Caco-2 (cell line): ENCODE measurements around the gene IFNA16. TPM values are rescaled to one million over a fixed set of nuclear protein-coding genes. Genes with fewer than 3 reads are reported as not detected.
"Not testable (repeated sequence)": the region's sequence is repeated elsewhere in the genome, so short reads cannot be mapped to it uniquely, and the experiment has no call there.

Source experiments
- BruUV-seq: library from RNA; stranded (reverse); fragments of 400-500 nt; replicated peaks from 2 replicates; lab custom pipeline; 2021; lab: Mats Ljungman, UMichigan
- CTCF ChIA-PET: fragments of 300-600 bp; sonication (Branson Sonifier 250); formaldehyde crosslinking; loops from one replicate; lab custom pipeline; 2022; ENCODE audit warnings: antibody characterized with exemption; lab: Charles Lee
- POLR2A ChIA-PET: fragments of 300-600 bp; sonication (Branson Sonifier 250); formaldehyde crosslinking; loops from one replicate; lab custom pipeline; 2022; ENCODE audit warnings: antibody characterized with exemption; lab: Charles Lee
- DNase-seq, 2 experiments: peaks; one replicate each; pipeline versions ENCODE4 v3.0.0 to v3.0.0-alpha.2; 2020 to 2022
- H3K27me3 ChIP-seq: replicated peaks from 2 replicates; pipeline ENCODE4 v1.6.0; 2011; ENCODE audit warnings: low read length; ENCODE audit not compliant: control insufficient read depth, insufficient read depth
- H3K36me3 ChIP-seq: 2 replicates; pipeline ENCODE4 v1.5.1; 2011; ENCODE audit warnings: low read length; ENCODE audit not compliant: control insufficient read depth, insufficient read depth
- H3K4me1 ChIP-seq: fragments of 250-450 bp; sonication (Bioruptor Pico); 2 replicates; pipeline ENCODE4 v1.5.1; 2020; ENCODE audit warnings: mild to moderate bottlenecking
- H3K4me3 ChIP-seq: 2 replicates; pipeline ENCODE4 v1.5.1; 2011; ENCODE audit warnings: low read depth, mild to moderate bottlenecking, control low read depth, low read length
- H3K9me3 ChIP-seq: fragments of 250-450 bp; sonication (Bioruptor Pico); 2 replicates; pipeline ENCODE4 v1.5.1; 2020; ENCODE audit warnings: mild to moderate bottlenecking, moderate library complexity
- H3K27ac Mint-ChIP-seq: one replicate; pipeline ENCODE4 v1.8.0; 2022; ENCODE audit warnings: mixed read lengths; ENCODE audit not compliant: unreplicated experiment
- H3K27me3 Mint-ChIP-seq: one replicate; pipeline ENCODE4 v1.8.0; 2022; ENCODE audit warnings: mixed read lengths; ENCODE audit not compliant: insufficient read depth, unreplicated experiment
- H3K36me3 Mint-ChIP-seq: one replicate; pipeline ENCODE4 v1.8.0; 2022; ENCODE audit warnings: mild to moderate bottlenecking, mixed read lengths; ENCODE audit not compliant: insufficient read depth, unreplicated experiment
- H3K4me1 Mint-ChIP-seq: one replicate; pipeline ENCODE4 v1.8.0; 2022; ENCODE audit warnings: low read depth, mixed read lengths; ENCODE audit not compliant: unreplicated experiment
- H3K4me3 Mint-ChIP-seq: one replicate; pipeline ENCODE4 v1.8.0; 2022; ENCODE audit warnings: mild to moderate bottlenecking, moderate library complexity, mixed read lengths; ENCODE audit not compliant: unreplicated experiment
- H3K9me3 Mint-ChIP-seq: one replicate; pipeline ENCODE4 v1.8.0; 2022; ENCODE audit warnings: mixed read lengths; ENCODE audit not compliant: unreplicated experiment
- CTCF ChIP-seq, 2 experiments: fragments of 200-600 bp in 1 of 2; IDR thresholded peaks; 1 replicate in 1 of 2; 2 replicates in 1 of 2; pipeline versions ENCODE4 v1.5.1 to v1.8.0; 2011 to 2022; ENCODE audit warnings: antibody characterized with exemption in 1 of 2, control low read depth in 1 of 2, inconsistent platforms in 1 of 2, low read depth in 1 of 2, low read length in 1 of 2, mild to moderate bottlenecking in 1 of 2, moderate library complexity in 1 of 2; ENCODE audit not compliant: insufficient read depth in 1 of 2, severe bottlenecking in 1 of 2, unreplicated experiment in 1 of 2
- intact Hi-C: fragments of 100-400 bp; cut with micrococcal nuclease; formaldehyde crosslinking; loops from one replicate; pipeline ENCODE4 v1.10.0; 2022; ENCODE audit not compliant: unreplicated experiment
- total RNA-seq: library from RNA; stranded (reverse); gene quantifications from 2 replicates; pipeline ENCODE4 v1.2.3, GENCODE V29; 2022

IFNA16 gene
- total RNA-seq, 1 experiment from 2014 or later = not detected

- Mint-ChIP-seq H3K4me1 (no peaks in the 10 kb centered on the region), H3K9me3 (no peaks in the 10 kb centered on the region), H3K36me3 (no peaks in the 10 kb centered on the region), H3K4me3 (no peak overlapping the region), H3K27me3 (peaks cover 14% of the 10 kb centered on the region), H3K27ac (no peak overlapping the region)
- no peak overlapping the region for H3K4me3 ChIP-seq
- intact Hi-C loops = loop anchor here (10.0 kb wide), 1 partner anchor 244 kb away; no protein-coding TSS in a partner anchor
- ChIA-PET POLR2A (no interaction called here), CTCF (no interaction called here)
- H3K9me3 ChIP-seq = no peaks in the 10 kb centered on the region
- no peak for DNase-seq
- BruUV-seq = no TSS peak
- no peak for TF ChIP-seq CTCF (IDR thresholded peaks at IDR 0.05; ENCODE audit: insufficient read depth in 1 of 2, low read depth in 1 of 2, low read length in 1 of 2, severe bottlenecking in 1 of 2, unreplicated experiment in 1 of 2)
- no peaks in the 10 kb centered on the region for H3K36me3 ChIP-seq
- no peaks in the 10 kb centered on the region for H3K27me3 ChIP-seq
- H3K4me1 ChIP-seq = no peaks in the 10 kb centered on the region
Measured at GRCh38 chr9:21210311-21210710, 6.8 kb downstream of the IFNA16 start.

GRCh38 chr9:21207043-21207442 is 10.1 kb downstream of the IFNA16 start, which contains the start of gene IFNA10:
IFNA10 (minus strand) TSS chr9:21207143; CDS start chr9:21207097, 46 bp downstream.
- H3K4me3 ChIP-seq, CTCF ChIA-PET, H3K27me3 Mint-ChIP-seq, H3K9me3 ChIP-seq, H3K9me3 Mint-ChIP-seq, H3K36me3 Mint-ChIP-seq, H3K27ac Mint-ChIP-seq, H3K36me3 ChIP-seq, H3K27me3 ChIP-seq, DNase-seq, BruUV-seq, H3K4me1 ChIP-seq, POLR2A ChIA-PET, H3K4me1 Mint-ChIP-seq, H3K4me3 Mint-ChIP-seq: not testable (repeated sequence)
- intact Hi-C loops = loop anchor here (2.0 kb wide), 1 partner anchor 66 kb away; the partner anchor contains the start of gene IFNW1

GRCh38 chr9:21205204-21205603 is 11.9 kb downstream of the IFNA16 start:
- POLR2A ChIA-PET = no interaction called here
- no peak overlapping the region for H3K4me3 Mint-ChIP-seq
- H3K27me3 ChIP-seq = no peaks in the 10 kb centered on the region

GRCh38 chr9:21202105-21202504 is 15.0 kb downstream of the IFNA16 start, which contains the start of gene IFNA7:
IFNA7 (minus strand) TSS chr9:21202205; CDS start chr9:21202165, 40 bp downstream.
- H3K36me3 ChIP-seq, H3K4me3 Mint-ChIP-seq, H3K27me3 ChIP-seq, DNase-seq, H3K27me3 Mint-ChIP-seq, H3K4me1 ChIP-seq, H3K4me3 ChIP-seq, H3K36me3 Mint-ChIP-seq, H3K9me3 Mint-ChIP-seq, CTCF ChIA-PET, POLR2A ChIA-PET, H3K4me1 Mint-ChIP-seq, intact Hi-C loops, H3K9me3 ChIP-seq, H3K27ac Mint-ChIP-seq, BruUV-seq: not testable (repeated sequence)

More at GRCh38 chr9:21205204-21205603, 11.9 kb downstream of the IFNA16 start:
- Mint-ChIP-seq H3K27ac (no peak overlapping the region), H3K4me1 (no peaks in the 10 kb centered on the region), H3K36me3 (no peaks in the 10 kb centered on the region), H3K9me3 (no peaks in the 10 kb centered on the region), H3K27me3 (peaks cover 7% of the 10 kb centered on the region)
- intact Hi-C loops = no loop called here
- BruUV-seq = no TSS peak
- Histone ChIP-seq H3K9me3 (no peaks in the 10 kb centered on the region), H3K4me1 (no peaks in the 10 kb centered on the region), H3K4me3 (no peak overlapping the region), H3K36me3 (no peaks in the 10 kb centered on the region)
- DNase-seq = no peak
- no peak for TF ChIP-seq CTCF (IDR thresholded peaks at IDR 0.05; ENCODE audit: insufficient read depth in 1 of 2, low read depth in 1 of 2, low read length in 1 of 2, severe bottlenecking in 1 of 2, unreplicated experiment in 1 of 2)
- CTCF ChIA-PET = no interaction called here
